GM21447 (cell line): ENCODE measurements around the gene MYOF.
A peak's percentile ranks its signal among the peaks of the same experiment; 100 is the strongest.
"Not testable (repeated sequence)": the region's sequence is repeated elsewhere in the genome, so short reads cannot be mapped to it uniquely, and the experiment has no call there.

Source experiments
- ATAC-seq: cut with Tn5 transposase; IDR thresholded peaks from one replicate; pipeline ENCODE4 v1.9.1; 2021; ENCODE audit not compliant: unreplicated experiment

The MYOF gene

GRCh38 chr10:93299606-93300287, 182.4 kb downstream of the MYOF start:
- no peak for ATAC-seq

- ATAC-seq = no peak
Observed at GRCh38 chr10:93299195-93299594, 182.9 kb downstream of the MYOF start.

GRCh38 chr10:93296151-93296550, 186.0 kb downstream of the MYOF start:
- ATAC-seq = no peak

- no peak for ATAC-seq
Observed at GRCh38 chr10:93293999-93294398, 188.1 kb downstream of the MYOF start.

GRCh38 chr10:93290661-93291354, 191.3 kb downstream of the MYOF start:
- no peak for ATAC-seq

- ATAC-seq = no peak
Observed at GRCh38 chr10:93288679-93289634, 193.2 kb downstream of the MYOF start.

- no peak for ATAC-seq
Observed at GRCh38 chr10:93287775-93288174, 194.4 kb downstream of the MYOF start.

- ATAC-seq = not testable (repeated sequence)
Observed at GRCh38 chr10:93284246-93284645, 197.9 kb downstream of the MYOF start.

GRCh38 chr10:93281367-93281720, 200.8 kb downstream of the MYOF start:
- ATAC-seq = no peak

- no peak for ATAC-seq
Observed at GRCh38 chr10:93280699-93281366, 201.3 kb downstream of the MYOF start.

GRCh38 chr10:93280121-93280698, 201.9 kb downstream of the MYOF start:
- no peak for ATAC-seq

GRCh38 chr10:93277360-93277759, 204.8 kb downstream of the MYOF start:
- ATAC-seq = no peak

GRCh38 chr10:93274419-93274818, 207.7 kb downstream of the MYOF start:
- no peak for ATAC-seq

- no peak for ATAC-seq
Observed at GRCh38 chr10:93272884-93273675, 209.1 kb downstream of the MYOF start.

GRCh38 chr10:93271347-93271746, 210.8 kb downstream of the MYOF start:
- ATAC-seq = no peak

GRCh38 chr10:93269281-93269680, 212.9 kb downstream of the MYOF start:
- no peak for ATAC-seq

- ATAC-seq = no peak
Observed at GRCh38 chr10:93268021-93268420, 214.1 kb downstream of the MYOF start.

- ATAC-seq = peak; percentile 99
Observed at GRCh38 chr10:93267521-93267920, 214.6 kb downstream of the MYOF start.

- ATAC-seq = no peak
Observed at GRCh38 chr10:93266858-93267257, 215.3 kb downstream of the MYOF start.
